ENCODE measurements around the gene STAT5A. TPM values are rescaled to one million over a fixed set of nuclear protein-coding genes. Genes with fewer than 3 reads are reported as not detected.

Gene STAT5A
- total and polyA plus RNA-seq, 9 of the 15 experiments (the other 6 are each of a cell fraction or from before 2014, with no cell fraction given), result 79.9 to 415 (median 196) TPM

- TF ChIP-seq ZBTB49 (CRISPR knock-in tag; IDR thresholded peaks at IDR 0.05; ENCODE audit: borderline replicate concordance) (no peak), ZNF280B (CRISPR knock-in tag; IDR thresholded peaks at IDR 0.05) (no peak), ZFP91 (CRISPR knock-in tag; IDR thresholded peaks at IDR 0.05) (no peak)
Measured at GRCh38 chr17:42253578-42253977, 34.7 kb upstream of the STAT5A start (continued).

- ATAC-seq (no peak), FAIRE-seq (no peak), DNase-seq (ENCODE audit: extremely low read depth in 1 of 4, low spot score in 3 of 4) (no peak)
- H3K9ac ChIP-seq (ENCODE audit: insufficient read depth in 1 of 2, low read depth in 2 of 2, low read length in 2 of 2), result no peak overlapping the region
- in situ Hi-C loops (cut with MboI) (no loop called here), intact Hi-C loops (cut with micrococcal nuclease) (no loop called here)
- H3K4me1 ChIP-seq (replicated peaks in 1 of 2; ENCODE audit: control insufficient read depth in 2 of 2, insufficient read depth in 2 of 2, low read length in 2 of 2), result peaks cover 17 to 24% of the 10 kb centered on the region in 2 experiments
- WGBS (ENCODE audit: insufficient coverage, low coverage, missing lambda C conversion rate), result 89% methylated on average over 8 of the region's 8 CpGs
- no peak overlapping the region for H3K27ac ChIP-seq (ENCODE audit: extremely low read depth, low read depth, low read length)
- CTCF ChIA-PET (ENCODE audit: low intra/inter-chr PET ratio), result no interaction called here
- no peaks in the 10 kb centered on the region for H3K9me3 ChIP-seq (replicated peaks; ENCODE audit: control insufficient read depth, insufficient read depth, low read depth, low read length)
- BruUV-seq (replicated peaks), result no TSS peak
- H4K20me1 ChIP-seq (replicated peaks; ENCODE audit: control insufficient read depth, insufficient read depth, low read length), result no peaks in the 10 kb centered on the region
- TF ChIP-seq POLR2G (IDR thresholded peaks at IDR 0.05; ENCODE audit: low read depth, low read length), result peak; percentile 11; the same call in 1 of the 2 replicates
- no peak for TF ChIP-seq BACH1 (tag; IDR thresholded peaks at IDR 0.05)
- H3K79me2 ChIP-seq (ENCODE audit: control insufficient read depth, insufficient read depth, low read length), result peaks cover 95% of the 10 kb centered on the region
- H3K4me2 ChIP-seq (ENCODE audit: insufficient read depth, low read length), result no peak overlapping the region
- H3K27me3 ChIP-seq (ENCODE audit: control insufficient read depth in 2 of 2, insufficient read depth in 2 of 2, low read length in 2 of 2), result no peaks in the 10 kb centered on the region
- H2AFZ ChIP-seq (ENCODE audit: low read depth, low read length), result no peak overlapping the region
- H3K36me3 ChIP-seq (ENCODE audit: control insufficient read depth, insufficient read depth, low read length), result peaks cover 10% of the 10 kb centered on the region
- POLR2A ChIA-PET, result interaction anchor here (0.6 to 0.9 kb wide), 3 partner anchors 12 to 52 kb away, joined by 3 read pairs; no protein-coding TSS in a partner anchor
- no peaks in the 10 kb centered on the region for H3K9me1 ChIP-seq (ENCODE audit: control insufficient read depth, insufficient read depth, low read length)
- no peak overlapping the region for H3K4me3 ChIP-seq
Measured at GRCh38 chr17:42255445-42255844, 32.9 kb upstream of the STAT5A start.

Measured in K562 (cell line).